ENCODE data around the gene STAMBPL1.

DNA sequence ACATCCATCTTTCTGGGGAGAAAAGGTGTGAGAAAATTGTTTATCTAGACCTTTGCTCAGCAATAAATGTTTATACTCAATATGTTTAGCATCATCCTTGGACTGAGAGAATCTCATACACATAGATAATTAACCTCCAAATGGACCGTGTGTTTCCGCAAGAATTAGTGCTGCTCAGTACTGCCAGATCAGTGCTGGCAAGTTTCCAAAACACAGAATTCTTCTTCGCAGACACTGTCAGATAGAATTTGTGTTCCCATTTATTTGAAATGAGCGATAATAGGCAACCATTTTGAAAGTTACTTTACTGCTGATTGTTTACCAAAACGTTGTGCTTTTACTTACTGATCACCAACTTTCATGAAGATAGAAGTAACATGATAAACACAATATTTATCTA lies 33.7 kb downstream of the STAMBPL1 start:
- TF ChIP-seq, protein P1, sequence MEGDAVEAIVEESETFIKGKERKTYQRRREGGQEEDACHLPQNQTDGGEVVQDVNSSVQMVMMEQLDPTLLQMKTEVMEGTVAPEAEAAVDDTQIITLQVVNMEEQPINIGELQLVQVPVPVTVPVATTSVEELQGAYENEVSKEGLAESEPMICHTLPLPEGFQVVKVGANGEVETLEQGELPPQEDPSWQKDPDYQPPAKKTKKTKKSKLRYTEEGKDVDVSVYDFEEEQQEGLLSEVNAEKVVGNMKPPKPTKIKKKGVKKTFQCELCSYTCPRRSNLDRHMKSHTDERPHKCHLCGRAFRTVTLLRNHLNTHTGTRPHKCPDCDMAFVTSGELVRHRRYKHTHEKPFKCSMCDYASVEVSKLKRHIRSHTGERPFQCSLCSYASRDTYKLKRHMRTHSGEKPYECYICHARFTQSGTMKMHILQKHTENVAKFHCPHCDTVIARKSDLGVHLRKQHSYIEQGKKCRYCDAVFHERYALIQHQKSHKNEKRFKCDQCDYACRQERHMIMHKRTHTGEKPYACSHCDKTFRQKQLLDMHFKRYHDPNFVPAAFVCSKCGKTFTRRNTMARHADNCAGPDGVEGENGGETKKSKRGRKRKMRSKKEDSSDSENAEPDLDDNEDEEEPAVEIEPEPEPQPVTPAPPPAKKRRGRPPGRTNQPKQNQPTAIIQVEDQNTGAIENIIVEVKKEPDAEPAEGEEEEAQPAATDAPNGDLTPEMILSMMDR (IDR thresholded peaks at IDR 0.05) = no peak
- no peak for TF ChIP-seq POLR2A (IDR thresholded peaks at IDR 0.05)

Measured in heart left ventricle (tissue), 13 donors.